K562 (cell line): Measurements from ENCODE around the gene RIPPLY3. TPM values are rescaled to one million over a fixed set of nuclear protein-coding genes. Genes with fewer than 3 reads are reported as not detected.

Source experiments
- CEBPG ChIP-seq, 3 experiments: fragments of 200-800 bp in 1 of 3; sonication (Bioruptor generic) in 1 of 3; sonication (generic) in 1 of 3; formaldehyde crosslinking in 1 of 3; IDR thresholded peaks in 2 of 3; conservative IDR thresholded peaks in 1 of 3; 2 replicates each; pipeline versions ENCODE4 v1.6.1 to v1.8.0; 2016 to 2022; ENCODE audit warnings: missing compliant biosample characterization in 2 of 3, missing genetic modification characterization in 2 of 3, mild to moderate bottlenecking in 1 of 3, missing genetic modification reagents in 1 of 3
- CREB3 ChIP-seq: fragments of 450-650 bp; conservative IDR thresholded peaks from 2 replicates; pipeline ENCODE4 v1.6.1; 2016; ENCODE audit warnings: missing genetic modification characterization, low read depth, mild to moderate bottlenecking, missing compliant biosample characterization, moderate library complexity
- DPF2 ChIP-seq: fragments of 450-650 bp; IDR thresholded peaks from 2 replicates; pipeline ENCODE4 v1.6.1; 2016
- EHMT2 ChIP-seq: fragments of 450-650 bp; IDR thresholded peaks from 2 replicates; pipeline ENCODE4 v1.6.1; 2018; ENCODE audit warnings: antibody characterized with exemption
- FOXK2 ChIP-seq, 2 experiments: fragments of 450-650 bp; IDR thresholded peaks in 1 of 2; conservative IDR thresholded peaks in 1 of 2; 2 replicates each; pipeline ENCODE4 v1.6.1; 2016; ENCODE audit warnings: low read depth in 2 of 2, mild to moderate bottlenecking in 1 of 2
- HNRNPK ChIP-seq: fragments of 200-400 bp; formaldehyde crosslinking; IDR thresholded peaks from one replicate; pipeline ENCODE4 v1.6.1; 2018; ENCODE audit warnings: mild to moderate bottlenecking, low read depth, low read length; ENCODE audit not compliant: poor library complexity, severe bottlenecking
- JUN ChIP-seq, 2 experiments: sonication (generic) in 1 of 2; formaldehyde crosslinking in 1 of 2; IDR thresholded peaks; 2 replicates each; pipeline versions ENCODE4 v1.6.1 to v1.8.0; 2012 to 2022; ENCODE audit warnings: borderline replicate concordance in 2 of 2, mild to moderate bottlenecking in 2 of 2, improper control_type of control experiment in 1 of 2, low read depth in 1 of 2, low read length in 1 of 2, missing genetic modification reagents in 1 of 2
- KHSRP ChIP-seq: fragments of 450-650 bp; IDR thresholded peaks from 2 replicates; pipeline ENCODE4 v1.6.1; 2017
- KLF6 ChIP-seq: fragments of 250-450 bp; sonication (Bioruptor Pico); IDR thresholded peaks from 2 replicates; pipeline ENCODE4 v1.4.0; 2020; ENCODE audit warnings: mild to moderate bottlenecking, moderate library complexity, borderline replicate concordance
- MYNN ChIP-seq, 2 experiments: sonication (generic); formaldehyde crosslinking in 1 of 2; IDR thresholded peaks; 2 replicates each; pipeline versions ENCODE4 v1.5.0 to v1.6.1; 2016 to 2020; ENCODE audit warnings: antibody characterized with exemption in 1 of 2, missing genetic modification reagents in 1 of 2
- NFIX ChIP-seq: fragments of 250-450 bp; sonication (Bioruptor Pico); IDR thresholded peaks from 2 replicates; pipeline ENCODE4 v1.4.0; 2020; ENCODE audit warnings: low read depth, mild to moderate bottlenecking, moderate library complexity
- RUNX1 ChIP-seq: sonication (generic); IDR thresholded peaks from 2 replicates; pipeline ENCODE4 v1.6.1; 2016; ENCODE audit warnings: antibody characterized with exemption, low read depth
- SMAD4 ChIP-seq: fragments of 250-450 bp; sonication (Bioruptor Pico); conservative IDR thresholded peaks from 2 replicates; pipeline ENCODE4 v1.8.0; 2021; ENCODE audit warnings: inconsistent platforms, mild to moderate bottlenecking, moderate library complexity
- SOX6 ChIP-seq: fragments of 450-650 bp; IDR thresholded peaks from 2 replicates; pipeline ENCODE4 v1.6.1; 2014; ENCODE audit warnings: mild to moderate bottlenecking
- TBL1XR1 ChIP-seq, 2 experiments: IDR thresholded peaks; 2 replicates each; pipeline ENCODE4 v1.6.1; 2012; ENCODE audit warnings: improper control_type of control experiment in 2 of 2, low read length in 2 of 2, mild to moderate bottlenecking in 1 of 2
- TEAD4 ChIP-seq, 2 experiments: sonication (generic) in 1 of 2; formaldehyde crosslinking in 1 of 2; IDR thresholded peaks; 2 replicates each; pipeline versions ENCODE4 v1.6.1 to v1.8.0; 2012 to 2022; ENCODE audit warnings: borderline replicate concordance in 1 of 2, inconsistent platforms in 1 of 2, low read length in 1 of 2, mild to moderate bottlenecking in 1 of 2, missing genetic modification reagents in 1 of 2
- ZFPM2 ChIP-seq: fragments of 250-450 bp; sonication (Bioruptor Pico); IDR thresholded peaks from 2 replicates; pipeline ENCODE4 v1.5.1; 2022; ENCODE audit warnings: mild to moderate bottlenecking
- ZNF174 ChIP-seq: fragments of 250-450 bp; sonication (Bioruptor Pico); IDR thresholded peaks from 2 replicates; pipeline ENCODE4 v1.4.0; 2020; ENCODE audit warnings: mild to moderate bottlenecking
- ZNF436 ChIP-seq: fragments of 250-450, 450-650 bp; sonication (Bioruptor Pico); formaldehyde crosslinking; IDR thresholded peaks from 2 replicates; pipeline ENCODE4 v1.7.0; 2020; ENCODE audit warnings: mild to moderate bottlenecking
- ZNF444 ChIP-seq: fragments of 250-450 bp; sonication (Bioruptor Pico); IDR thresholded peaks from 2 replicates; pipeline ENCODE4 v1.4.0; 2020; ENCODE audit warnings: mild to moderate bottlenecking, moderate library complexity
- ZNF584 ChIP-seq: fragments of 200-800 bp; sonication (Bioruptor generic); IDR thresholded peaks from 2 replicates; pipeline ENCODE4 v1.6.1; 2016; ENCODE audit warnings: low read depth, mild to moderate bottlenecking, missing genetic modification characterization, missing compliant biosample characterization
- ZNF75A ChIP-seq: fragments of 450-650 bp; formaldehyde crosslinking; IDR thresholded peaks from 2 replicates; pipeline ENCODE4 v1.4.0; 2020; ENCODE audit warnings: mild to moderate bottlenecking
- ZNF764 ChIP-seq: fragments of 250-450 bp; sonication (Bioruptor Pico); IDR thresholded peaks from 2 replicates; pipeline ENCODE4 v1.4.0; 2020; ENCODE audit warnings: low read depth, mild to moderate bottlenecking, moderate library complexity
- ZNF766 ChIP-seq: fragments of 200-800 bp; sonication (Bioruptor generic); conservative IDR thresholded peaks from 2 replicates; pipeline ENCODE4 v1.6.1; 2016; ENCODE audit warnings: missing genetic modification characterization, missing compliant biosample characterization
- polyA plus RNA-seq, 8 experiments: library from polyadenylated mRNA; depleted of rRNA in 4 of 8; stranded (reverse) in 5 of 8; unstranded in 3 of 8; fragments of >200 nt; fragmentation: Nextera tagmentation in 2 of 8; fragmentation: Illumina TruSeq in 1 of 8; extraction: Ambion mirVana in 2 of 8; extraction: Trizol in 1 of 8; gene quantifications; 2 replicates each; pipeline versions ENCODE4 v1.2.1 to v1.2.3, GENCODE V29; 2011 to 2014; ENCODE audit warnings: inconsistent platforms in 1 of 8, missing spikeins in 1 of 8
- total RNA-seq, 7 experiments: library from RNA; depleted of rRNA in 6 of 7; stranded (reverse); fragments of >200 nt in 6 of 7; fragmentation: Illumina TruSeq in 2 of 7; extraction: Trizol in 2 of 7; gene quantifications; 2 replicates each; pipeline versions ENCODE4 v1.2.1 to v1.2.3, GENCODE V29; 2011 to 2021; ENCODE audit warnings: low replicate concordance in 1 of 7
- TF ChIP-seq, protein P1 (sequence below): fragments of 250-450 bp; sonication (Bioruptor Pico); IDR thresholded peaks from 2 replicates; pipeline ENCODE4 v1.8.0; 2021; ENCODE audit warnings: moderate library complexity, mild to moderate bottlenecking, inconsistent platforms

Gene RIPPLY3
- total and polyA plus RNA-seq, 9 of the 15 experiments (the other 6 are each of a cell fraction or from before 2014, with no cell fraction given) = not detected

- TF ChIP-seq ZNF766 (no peak; the same call in 1 of the 2 replicates), ZNF764 (CRISPR knock-in tag) (no peak), ZNF436 (CRISPR knock-in tag) (0 out of 2 replicates have a peak, but pooled peaks have one; percentile 54), MYNN (IDR thresholded peaks at IDR 0.05) (no peak), MYNN (CRISPR knock-in tag; IDR thresholded peaks at IDR 0.05) (no peak), EHMT2 (no peak), KHSRP (no peak), FOXK2 (conservative IDR thresholded peaks at IDR 0.05 in 1 of 2, IDR thresholded peaks at IDR 0.05 in 1 of 2; ENCODE audit: low read depth in 2 of 2) (no peak), ZNF444 (CRISPR knock-in tag) (no peak), CEBPG (CRISPR knock-in tag; IDR thresholded peaks at IDR 0.05) (peak; percentile 96), CEBPG (tag; conservative IDR thresholded peaks at IDR 0.05 in 1 of 2, IDR thresholded peaks at IDR 0.05 in 1 of 2) (peak; percentile 96 to 99), ZNF174 (CRISPR knock-in tag) (no peak), SOX6 (peak; percentile 81), ZNF584 (CRISPR knock-in tag) (no peak; the same call in none of the 2 replicates), RUNX1 (no peak), KLF6 (CRISPR knock-in tag) (peak; percentile 18; the same call in 1 of the 2 replicates), DPF2 (peak; percentile 68), CREB3 (tag) (no peak; the same call in 1 of the 2 replicates), SMAD4 (no peak), ZFPM2 (CRISPR knock-in tag) (0 out of 2 replicates have a peak, but pooled peaks have one; percentile 38), TBL1XR1 (IDR thresholded peaks at IDR 0.05; ENCODE audit: low read length in 2 of 2) (no peak), ZNF75A (CRISPR knock-in tag) (no peak), NFIX (no peak), TEAD4 (IDR thresholded peaks at IDR 0.05; ENCODE audit: low read length) (peak; percentile 61), TEAD4 (CRISPR knock-in tag; IDR thresholded peaks at IDR 0.05; ENCODE audit: borderline replicate concordance) (no peak), JUN (IDR thresholded peaks at IDR 0.05; ENCODE audit: borderline replicate concordance, low read depth, low read length) (0 out of 2 replicates have a peak, but pooled peaks have one; percentile 44), JUN (CRISPR knock-in tag; IDR thresholded peaks at IDR 0.05; ENCODE audit: borderline replicate concordance) (no peak), HNRNPK (no peak)
- TF ChIP-seq, protein P1, sequence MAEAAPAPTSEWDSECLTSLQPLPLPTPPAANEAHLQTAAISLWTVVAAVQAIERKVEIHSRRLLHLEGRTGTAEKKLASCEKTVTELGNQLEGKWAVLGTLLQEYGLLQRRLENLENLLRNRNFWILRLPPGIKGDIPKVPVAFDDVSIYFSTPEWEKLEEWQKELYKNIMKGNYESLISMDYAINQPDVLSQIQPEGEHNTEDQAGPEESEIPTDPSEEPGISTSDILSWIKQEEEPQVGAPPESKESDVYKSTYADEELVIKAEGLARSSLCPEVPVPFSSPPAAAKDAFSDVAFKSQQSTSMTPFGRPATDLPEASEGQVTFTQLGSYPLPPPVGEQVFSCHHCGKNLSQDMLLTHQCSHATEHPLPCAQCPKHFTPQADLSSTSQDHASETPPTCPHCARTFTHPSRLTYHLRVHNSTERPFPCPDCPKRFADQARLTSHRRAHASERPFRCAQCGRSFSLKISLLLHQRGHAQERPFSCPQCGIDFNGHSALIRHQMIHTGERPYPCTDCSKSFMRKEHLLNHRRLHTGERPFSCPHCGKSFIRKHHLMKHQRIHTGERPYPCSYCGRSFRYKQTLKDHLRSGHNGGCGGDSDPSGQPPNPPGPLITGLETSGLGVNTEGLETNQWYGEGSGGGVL = no peak
Measured at GRCh38 chr21:36964827-36965719, 41.4 kb upstream of the RIPPLY3 start (continued).
